ENCODE data around the gene GASK1A.

GASK1A gene

DNA sequence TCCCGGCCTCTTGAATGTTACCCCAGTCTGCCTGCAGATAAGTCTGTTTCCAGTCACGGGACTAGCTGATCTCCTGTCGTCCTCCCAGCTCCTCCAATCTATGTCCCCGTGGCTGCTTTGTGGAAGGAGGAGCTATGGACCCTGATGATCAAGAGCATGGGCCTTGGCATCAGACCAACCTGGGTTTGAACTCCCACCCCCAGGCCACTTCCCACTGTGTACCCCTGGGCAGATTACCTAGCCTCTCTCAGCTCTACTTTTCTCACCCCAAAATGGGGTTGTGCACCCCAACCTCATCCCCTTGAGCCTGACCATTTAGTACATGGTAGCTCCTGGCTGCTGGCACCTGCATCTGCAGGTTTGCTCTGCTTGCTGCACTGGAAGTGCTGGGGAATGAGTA, 55.8 kb downstream of the GASK1A start:
- Histone ChIP-seq H3K27ac (ENCODE audit: poor library complexity, severe bottlenecking) (no peak overlapping the region), H3K9me3 (ENCODE audit: severe bottlenecking) (no peaks in the 10 kb centered on the region), H3K4me1 (ENCODE audit: insufficient read depth, poor library complexity, severe bottlenecking) (no peaks in the 10 kb centered on the region), H3K27me3 (ENCODE audit: insufficient read depth, poor library complexity, severe bottlenecking) (no peaks in the 10 kb centered on the region), H3K36me3 (ENCODE audit: low read depth) (no peaks in the 10 kb centered on the region), H3K4me3 (ENCODE audit: severe bottlenecking) (no peak overlapping the region)
- ATAC-seq (ENCODE audit: low read depth) = no peak
- no peak for TF ChIP-seq CTCF (IDR thresholded peaks at IDR 0.05; ENCODE audit: poor library complexity, severe bottlenecking)
- DNase-seq (ENCODE audit: low spot score) = no peak

DNA sequence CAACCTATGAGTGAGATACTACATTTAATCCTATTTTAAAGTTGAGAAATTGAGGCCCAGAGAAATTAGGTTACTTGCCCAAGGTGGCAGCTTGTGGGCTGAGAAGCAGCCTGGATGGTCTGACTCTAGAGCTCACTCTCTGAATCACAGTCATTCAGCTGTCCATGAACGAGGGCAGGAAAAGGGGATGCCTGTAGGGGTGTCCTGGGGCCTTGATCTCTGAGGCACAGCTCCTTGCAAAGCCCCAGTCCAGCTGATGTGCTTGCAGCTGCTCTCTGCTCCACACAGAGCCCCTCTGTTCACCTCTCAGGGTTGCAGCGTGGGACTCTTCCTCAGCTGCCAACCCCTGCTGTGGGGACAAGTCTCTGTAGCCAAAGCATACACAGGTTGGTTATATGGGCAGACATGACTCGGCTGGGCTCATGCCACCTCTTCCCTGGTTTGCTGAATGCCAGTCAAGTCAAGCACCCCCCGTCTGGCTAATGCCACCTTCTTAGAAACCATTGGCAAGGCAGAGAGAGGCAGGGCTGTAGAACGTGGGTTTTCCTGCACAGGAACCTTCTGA, 56.8 kb downstream of the GASK1A start:
- ATAC-seq (ENCODE audit: low read depth) = no peak; the same call in 2 of the 3 replicates
- TF ChIP-seq CTCF (IDR thresholded peaks at IDR 0.05; ENCODE audit: poor library complexity, severe bottlenecking) = no peak
- no peaks in the 10 kb centered on the region for H3K27me3 ChIP-seq (ENCODE audit: insufficient read depth, poor library complexity, severe bottlenecking)

GRCh38 chr3:43036621-43037423, 57.7 kb downstream of the GASK1A start:
- no peak overlapping the region for H3K4me3 ChIP-seq (ENCODE audit: severe bottlenecking)
- H3K27me3 ChIP-seq (ENCODE audit: insufficient read depth, poor library complexity, severe bottlenecking) = no peaks in the 10 kb centered on the region
- TF ChIP-seq CTCF (IDR thresholded peaks at IDR 0.05; ENCODE audit: poor library complexity, severe bottlenecking) = no peak
- no peaks in the 10 kb centered on the region for H3K36me3 ChIP-seq (ENCODE audit: low read depth)
- no peak for ATAC-seq (ENCODE audit: low read depth)
- no peaks in the 10 kb centered on the region for H3K9me3 ChIP-seq (ENCODE audit: severe bottlenecking)
- H3K27ac ChIP-seq (ENCODE audit: poor library complexity, severe bottlenecking) = no peak overlapping the region
- no peak for DNase-seq (ENCODE audit: low spot score)
- H3K4me1 ChIP-seq (ENCODE audit: insufficient read depth, poor library complexity, severe bottlenecking) = no peaks in the 10 kb centered on the region

More for the DNA sequence above, 56.8 kb downstream of the GASK1A start:
- no peaks in the 10 kb centered on the region for H3K9me3 ChIP-seq (ENCODE audit: severe bottlenecking)
- no peak overlapping the region for H3K4me3 ChIP-seq (ENCODE audit: severe bottlenecking)
- no peak for DNase-seq (ENCODE audit: low spot score)
- no peaks in the 10 kb centered on the region for H3K36me3 ChIP-seq (ENCODE audit: low read depth)
- H3K27ac ChIP-seq (ENCODE audit: poor library complexity, severe bottlenecking) = no peak overlapping the region
- no peaks in the 10 kb centered on the region for H3K4me1 ChIP-seq (ENCODE audit: insufficient read depth, poor library complexity, severe bottlenecking)

- no peaks in the 10 kb centered on the region for H3K4me1 ChIP-seq (ENCODE audit: insufficient read depth, poor library complexity, severe bottlenecking)
- no peak for DNase-seq (ENCODE audit: low spot score)
- no peaks in the 10 kb centered on the region for H3K36me3 ChIP-seq (ENCODE audit: low read depth)
- TF ChIP-seq CTCF (IDR thresholded peaks at IDR 0.05; ENCODE audit: poor library complexity, severe bottlenecking) = no peak
- no peak overlapping the region for H3K27ac ChIP-seq (ENCODE audit: poor library complexity, severe bottlenecking)
- H3K27me3 ChIP-seq (ENCODE audit: insufficient read depth, poor library complexity, severe bottlenecking) = no peaks in the 10 kb centered on the region
- no peaks in the 10 kb centered on the region for H3K9me3 ChIP-seq (ENCODE audit: severe bottlenecking)
- ATAC-seq (ENCODE audit: low read depth) = no peak
- no peak overlapping the region for H3K4me3 ChIP-seq (ENCODE audit: severe bottlenecking)
Observed at GRCh38 chr3:43038010-43038409, 58.9 kb downstream of the GASK1A start.

- Histone ChIP-seq H3K27me3 (ENCODE audit: insufficient read depth, poor library complexity, severe bottlenecking) (no peaks in the 10 kb centered on the region), H3K27ac (ENCODE audit: poor library complexity, severe bottlenecking) (no peak overlapping the region), H3K4me3 (ENCODE audit: severe bottlenecking) (no peak overlapping the region), H3K9me3 (ENCODE audit: severe bottlenecking) (no peaks in the 10 kb centered on the region), H3K4me1 (ENCODE audit: insufficient read depth, poor library complexity, severe bottlenecking) (no peaks in the 10 kb centered on the region), H3K36me3 (ENCODE audit: low read depth) (no peaks in the 10 kb centered on the region)
- TF ChIP-seq CTCF (IDR thresholded peaks at IDR 0.05; ENCODE audit: poor library complexity, severe bottlenecking) = no peak
- ATAC-seq (ENCODE audit: low read depth) (no peak), DNase-seq (ENCODE audit: low spot score) (no peak)
Observed at GRCh38 chr3:43041517-43041916, 62.4 kb downstream of the GASK1A start.
